Astrocyte (in vitro differentiated cells and primary cell): ENCODE results near the gene RNASE11. TPM values are rescaled to one million over a fixed set of nuclear protein-coding genes. Genes with fewer than 3 reads are reported as not detected.

Source experiments
- DNase-seq: peaks from one replicate; pipeline ENCODE4 v3.0.0-alpha.2; 2010; ENCODE audit warnings: low read depth
- FAIRE-seq: peaks from 2 replicates; lab custom pipeline; 2011; peaks lifted over from hg19 to GRCh38; lab: Jason Lieb, UNC
- H2AFZ ChIP-seq: 2 replicates; pipeline ENCODE4 v1.6.0; 2012; ENCODE audit warnings: low read depth, low read length, inconsistent platforms
- H3K27ac ChIP-seq: 2 replicates; pipeline ENCODE4 v1.5.1; 2011; ENCODE audit warnings: low read depth, low read length, inconsistent platforms
- H3K27me3 ChIP-seq: 2 replicates; pipeline ENCODE4 v1.6.0; 2011; ENCODE audit warnings: low read length, inconsistent platforms; ENCODE audit not compliant: insufficient read depth
- H3K36me3 ChIP-seq: 2 replicates; pipeline ENCODE4 v1.5.1; 2011; ENCODE audit warnings: low read length, inconsistent platforms; ENCODE audit not compliant: insufficient read depth
- H3K4me1 ChIP-seq: 2 replicates; pipeline ENCODE4 v1.5.1; 2011; ENCODE audit warnings: low read length, inconsistent platforms; ENCODE audit not compliant: insufficient read depth
- H3K4me2 ChIP-seq: 2 replicates; pipeline ENCODE4 v1.6.0; 2012; ENCODE audit warnings: low read length, inconsistent platforms
- H3K4me3 ChIP-seq: 2 replicates; pipeline ENCODE4 v1.5.1; 2011; ENCODE audit warnings: low read depth, mild to moderate bottlenecking, low read length, inconsistent platforms; ENCODE audit not compliant: insufficient read depth
- H3K79me2 ChIP-seq: 2 replicates; pipeline ENCODE4 v1.6.0; 2012; ENCODE audit warnings: mild to moderate bottlenecking, low read length, inconsistent platforms; ENCODE audit not compliant: insufficient read depth
- H3K9ac ChIP-seq: 2 replicates; pipeline ENCODE4 v1.6.0; 2012; ENCODE audit warnings: mild to moderate bottlenecking, low read length, inconsistent platforms
- H3K9me3 ChIP-seq: 2 replicates; pipeline ENCODE4 v1.5.1; 2012; ENCODE audit warnings: low read depth, mild to moderate bottlenecking, low read length, inconsistent platforms; ENCODE audit not compliant: insufficient read depth
- H4K20me1 ChIP-seq: 2 replicates; pipeline ENCODE4 v1.6.0; 2012; ENCODE audit warnings: low read length, inconsistent platforms; ENCODE audit not compliant: insufficient read depth
- H3K27ac Mint-ChIP-seq: one replicate; pipeline ENCODE4 v1.8.0; 2021; ENCODE audit warnings: mild to moderate bottlenecking, mixed read lengths; ENCODE audit not compliant: unreplicated experiment
- H3K27me3 Mint-ChIP-seq: one replicate; pipeline ENCODE4 v1.8.0; 2021; ENCODE audit warnings: low read depth, mixed read lengths; ENCODE audit not compliant: unreplicated experiment
- H3K36me3 Mint-ChIP-seq: one replicate; pipeline ENCODE4 v1.8.0; 2021; ENCODE audit warnings: low read depth, mixed read lengths; ENCODE audit not compliant: unreplicated experiment
- H3K4me1 Mint-ChIP-seq: one replicate; pipeline ENCODE4 v1.8.0; 2021; ENCODE audit warnings: low read depth, mixed read lengths; ENCODE audit not compliant: unreplicated experiment
- H3K4me3 Mint-ChIP-seq: one replicate; pipeline ENCODE4 v1.8.0; 2021; ENCODE audit warnings: mild to moderate bottlenecking, moderate library complexity, mixed read lengths; ENCODE audit not compliant: unreplicated experiment
- H3K9me3 Mint-ChIP-seq: one replicate; pipeline ENCODE4 v1.8.0; 2021; ENCODE audit warnings: mild to moderate bottlenecking, mixed read lengths; ENCODE audit not compliant: unreplicated experiment
- CTCF ChIP-seq: IDR thresholded peaks from 2 replicates; pipeline ENCODE4 v1.5.1; 2011; ENCODE audit warnings: low read depth, mild to moderate bottlenecking, inconsistent platforms, low read length, moderate library complexity; ENCODE audit not compliant: insufficient read depth
- EZH2 ChIP-seq: IDR thresholded peaks from 2 replicates; pipeline ENCODE4 v1.6.1; 2012; ENCODE audit warnings: mild to moderate bottlenecking, low read length, inconsistent platforms; ENCODE audit not compliant: insufficient read depth
- total RNA-seq: library from RNA; stranded (reverse); gene quantifications from 2 replicates; pipeline ENCODE4 v1.2.1, GENCODE V29; 2021

RNASE11 gene
- total RNA-seq, 1 donor from 2014 or later, result not detected

GRCh38 chr14:20626274-20626673 is 38.5 kb upstream of the RNASE11 start:
- no peaks in the 10 kb centered on the region for H3K36me3 ChIP-seq
- Mint-ChIP-seq H3K27ac (no peak overlapping the region), H3K4me3 (peak overlapping the region; percentile 91), H3K9me3 (no peaks in the 10 kb centered on the region), H3K27me3 (peaks cover 2% of the 10 kb centered on the region), H3K36me3 (no peaks in the 10 kb centered on the region), H3K4me1 (peaks cover 12% of the 10 kb centered on the region)
- no peaks in the 10 kb centered on the region for H3K79me2 ChIP-seq
- TF ChIP-seq EZH2 (no peak), CTCF (no peak)
- H3K9me3 ChIP-seq, result no peaks in the 10 kb centered on the region
- no peak overlapping the region for H3K4me3 ChIP-seq
- FAIRE-seq (no peak), DNase-seq (no peak)
- no peak overlapping the region for H3K27ac ChIP-seq
- no peak overlapping the region for H3K9ac ChIP-seq
- H3K27me3 ChIP-seq, result peaks cover 24% of the 10 kb centered on the region
- peaks cover 13% of the 10 kb centered on the region for H3K4me1 ChIP-seq
- H3K4me2 ChIP-seq, result peak overlapping the region; percentile 99
- peaks cover 3% of the 10 kb centered on the region for H4K20me1 ChIP-seq
- H2AFZ ChIP-seq, result no peak overlapping the region

DNA sequence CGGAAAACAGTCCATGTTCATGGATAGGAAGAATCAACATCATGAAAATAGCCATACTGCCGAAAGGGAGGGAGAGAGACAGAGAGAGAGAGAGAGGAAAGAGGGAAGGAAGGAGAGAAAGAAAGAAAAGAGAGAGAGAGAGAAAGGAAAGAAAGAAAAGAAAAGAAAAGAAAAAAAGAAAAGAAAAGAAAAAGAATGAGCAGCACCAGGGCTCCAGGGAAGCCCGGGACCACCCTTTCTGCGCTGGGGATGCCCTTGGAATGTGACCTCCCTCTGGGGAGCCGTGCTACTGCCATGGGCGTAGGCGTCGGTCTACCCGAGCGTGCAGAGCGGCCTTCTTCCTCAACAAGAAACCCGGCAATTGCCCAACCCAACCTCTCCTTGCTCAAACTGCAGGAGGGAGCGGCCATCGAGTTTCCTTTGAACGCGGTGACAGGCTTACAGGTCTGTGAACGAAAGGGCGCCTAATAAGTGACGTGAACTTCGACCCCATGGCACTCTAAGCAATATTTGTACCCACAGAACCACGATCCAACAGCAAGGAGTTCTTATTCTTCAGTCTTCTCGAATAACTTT is 36.8 kb upstream of the RNASE11 start:
- no peaks in the 10 kb centered on the region for H3K9me3 Mint-ChIP-seq
- H3K4me2 ChIP-seq, result peak overlapping the region; percentile 99
- H3K27me3 Mint-ChIP-seq, result peaks cover 2% of the 10 kb centered on the region
- DNase-seq (peak; percentile 52), FAIRE-seq (no peak)
- peaks cover 3% of the 10 kb centered on the region for H4K20me1 ChIP-seq
- no peaks in the 10 kb centered on the region for H3K36me3 Mint-ChIP-seq
- H3K27ac Mint-ChIP-seq, result peak overlapping the region; percentile 81
- H2AFZ ChIP-seq, result peak overlapping the region; percentile 88
- peak overlapping the region; percentile 72 for H3K9ac ChIP-seq
- H3K27me3 ChIP-seq, result peaks cover 24% of the 10 kb centered on the region
- peaks cover 10% of the 10 kb centered on the region for H3K4me1 ChIP-seq
- H3K79me2 ChIP-seq, result no peaks in the 10 kb centered on the region
- H3K27ac ChIP-seq, result no peak overlapping the region
- peak overlapping the region; percentile 91 for H3K4me3 Mint-ChIP-seq
- H3K36me3 ChIP-seq, result no peaks in the 10 kb centered on the region
- no peak for TF ChIP-seq CTCF
- TF ChIP-seq EZH2, result no peak
- H3K4me1 Mint-ChIP-seq, result peaks cover 12% of the 10 kb centered on the region
- no peaks in the 10 kb centered on the region for H3K9me3 ChIP-seq
- peak overlapping the region; percentile 79 for H3K4me3 ChIP-seq

DNA sequence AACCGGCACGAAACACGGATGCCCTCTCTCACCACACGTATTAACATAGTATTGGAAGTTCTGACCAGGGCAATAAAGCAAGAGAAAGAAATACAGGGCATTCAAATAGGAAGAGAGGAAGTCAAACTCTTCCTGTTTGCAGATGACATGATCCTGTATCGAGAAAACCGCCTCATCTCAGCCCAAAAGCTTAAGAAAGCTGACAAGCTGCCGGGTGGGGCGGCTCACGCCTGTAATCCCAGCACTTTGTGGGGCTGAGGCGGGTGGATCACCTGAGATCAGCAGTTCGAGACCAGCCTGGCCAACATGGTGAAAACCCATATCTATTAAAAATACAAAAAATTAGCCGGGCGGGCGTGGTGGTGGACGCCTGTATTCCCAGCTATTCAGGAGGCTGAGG is 36.0 kb upstream of the RNASE11 start:
- Histone ChIP-seq H2AFZ (no peak overlapping the region), H3K9me3 (no peaks in the 10 kb centered on the region), H3K36me3 (no peaks in the 10 kb centered on the region), H3K27ac (no peak overlapping the region), H3K4me1 (peaks cover 10% of the 10 kb centered on the region), H4K20me1 (peaks cover 3% of the 10 kb centered on the region), H3K9ac (no peak overlapping the region), H3K27me3 (peaks cover 22% of the 10 kb centered on the region), H3K4me2 (peak overlapping the region; percentile 99), H3K79me2 (no peaks in the 10 kb centered on the region), H3K4me3 (no peak overlapping the region)
- no peak for DNase-seq
- peaks cover 12% of the 10 kb centered on the region for H3K4me1 Mint-ChIP-seq
- no peak for FAIRE-seq
- H3K36me3 Mint-ChIP-seq, result no peaks in the 10 kb centered on the region
- H3K4me3 Mint-ChIP-seq, result peak overlapping the region; percentile 91
- TF ChIP-seq EZH2, result no peak
- TF ChIP-seq CTCF, result no peak
- no peak overlapping the region for H3K27ac Mint-ChIP-seq
- H3K9me3 Mint-ChIP-seq, result no peaks in the 10 kb centered on the region
- peaks cover 2% of the 10 kb centered on the region for H3K27me3 Mint-ChIP-seq
